Peyer's patch (tissue), 4 donors: ENCODE results near the gene BUB1B.

Experiments
- POLR2A ChIP-seq, 2 donors: fragments of 450-650 bp; IDR thresholded peaks; one replicate each; pipeline ENCODE4 v1.5.1; 2017; ENCODE audit warnings: antibody characterized with exemption in 2 of 2, mild to moderate bottlenecking in 2 of 2, moderate library complexity in 2 of 2
- TF ChIP-seq, protein P1 (sequence below), 6 experiments: fragments of 450-650 bp in 4 of 6; fragments of 200-600 bp in 2 of 6; sonication (generic) in 1 of 6; IDR thresholded peaks; one replicate each; pipeline ENCODE4 v1.5.1; 2017 to 2019; ENCODE audit warnings: antibody characterized with exemption in 6 of 6, mild to moderate bottlenecking in 3 of 6, moderate library complexity in 1 of 6

DNA sequence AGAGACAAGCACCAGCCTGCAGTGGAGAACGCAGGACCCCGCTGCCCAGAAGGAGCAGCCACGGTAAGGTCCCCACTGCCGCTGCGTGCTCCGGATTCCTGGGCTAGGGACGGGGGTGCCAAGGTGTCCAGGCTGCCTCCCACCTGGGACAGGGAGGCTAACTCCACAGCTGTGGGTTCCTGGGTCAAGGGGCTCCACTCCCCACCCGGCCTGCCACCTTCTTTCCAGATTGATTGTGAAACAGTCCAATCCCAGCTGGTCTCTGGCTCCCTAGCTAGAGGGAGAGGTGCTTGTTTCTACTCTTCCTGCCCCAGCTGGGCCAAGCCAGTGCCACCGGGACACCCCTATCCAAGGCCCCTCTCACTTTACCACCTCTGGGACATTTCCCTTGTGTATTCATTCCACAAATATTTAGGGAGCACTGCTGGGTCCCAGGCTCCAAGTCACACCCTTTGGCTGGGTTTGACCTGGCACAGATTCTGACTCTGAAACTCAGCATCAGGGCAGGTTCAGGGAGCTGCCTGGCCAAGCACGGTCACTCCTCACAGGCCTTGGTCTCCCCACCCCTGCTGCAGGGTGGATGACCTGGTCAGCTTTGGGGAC, 79.9 kb downstream of the BUB1B start:
- TF ChIP-seq, protein P1, sequence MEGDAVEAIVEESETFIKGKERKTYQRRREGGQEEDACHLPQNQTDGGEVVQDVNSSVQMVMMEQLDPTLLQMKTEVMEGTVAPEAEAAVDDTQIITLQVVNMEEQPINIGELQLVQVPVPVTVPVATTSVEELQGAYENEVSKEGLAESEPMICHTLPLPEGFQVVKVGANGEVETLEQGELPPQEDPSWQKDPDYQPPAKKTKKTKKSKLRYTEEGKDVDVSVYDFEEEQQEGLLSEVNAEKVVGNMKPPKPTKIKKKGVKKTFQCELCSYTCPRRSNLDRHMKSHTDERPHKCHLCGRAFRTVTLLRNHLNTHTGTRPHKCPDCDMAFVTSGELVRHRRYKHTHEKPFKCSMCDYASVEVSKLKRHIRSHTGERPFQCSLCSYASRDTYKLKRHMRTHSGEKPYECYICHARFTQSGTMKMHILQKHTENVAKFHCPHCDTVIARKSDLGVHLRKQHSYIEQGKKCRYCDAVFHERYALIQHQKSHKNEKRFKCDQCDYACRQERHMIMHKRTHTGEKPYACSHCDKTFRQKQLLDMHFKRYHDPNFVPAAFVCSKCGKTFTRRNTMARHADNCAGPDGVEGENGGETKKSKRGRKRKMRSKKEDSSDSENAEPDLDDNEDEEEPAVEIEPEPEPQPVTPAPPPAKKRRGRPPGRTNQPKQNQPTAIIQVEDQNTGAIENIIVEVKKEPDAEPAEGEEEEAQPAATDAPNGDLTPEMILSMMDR (IDR thresholded peaks at IDR 0.05) = no peak
- TF ChIP-seq POLR2A (IDR thresholded peaks at IDR 0.05) = no peak
